Activated CD4-positive, alpha-beta T cell treated with anti-CD3 and anti-CD28 coated beads, Interleukin-2, Interleukin-6, amounts not matched to agents 100 ng/mL and 50 ng/mL, durations not matched to agents 16 hours and 8 hours (primary cell): ENCODE results near the gene PLPP7.

Experiments
- DNase-seq: peaks from one replicate; pipeline ENCODE4 v3.0.0-alpha.2; 2020

The PLPP7 gene

DNA sequence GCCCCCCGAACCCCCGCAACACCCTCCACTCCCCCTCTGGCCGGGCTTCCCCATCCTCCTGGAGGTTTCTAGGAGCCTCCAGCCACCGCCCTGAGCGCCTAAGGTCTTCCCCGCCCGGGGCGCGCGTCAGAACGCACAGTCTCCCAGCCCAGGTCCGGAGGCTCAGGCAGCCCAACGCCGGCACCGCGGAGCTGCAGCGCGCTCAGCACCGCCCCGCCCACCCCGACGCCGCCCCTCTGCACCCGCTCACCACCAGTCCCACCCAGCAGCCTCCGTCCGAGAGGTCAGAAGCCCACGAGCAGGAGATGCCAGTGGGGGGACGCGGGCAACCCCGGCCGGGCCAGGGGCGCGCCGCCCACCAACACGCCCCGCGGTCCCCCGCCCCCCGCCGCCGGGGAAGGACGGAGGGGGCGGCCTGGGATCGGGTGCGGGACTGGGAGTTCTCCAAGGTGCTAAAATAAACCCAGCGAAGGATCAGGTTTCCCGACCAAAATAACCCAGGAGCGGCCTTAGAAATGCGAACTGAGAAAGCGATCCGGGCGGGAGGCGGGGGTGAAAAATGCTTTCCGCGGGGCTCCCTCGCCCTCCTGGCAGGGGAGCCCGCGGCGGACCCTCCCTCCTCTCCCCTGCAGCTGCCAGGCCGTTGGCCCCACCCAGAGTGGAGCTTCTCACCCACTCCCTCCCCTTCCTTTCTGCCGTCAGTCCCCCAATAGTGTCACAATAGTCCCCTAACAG is 6.7 kb upstream of the PLPP7 start:
- DNase-seq: no peak

DNA sequence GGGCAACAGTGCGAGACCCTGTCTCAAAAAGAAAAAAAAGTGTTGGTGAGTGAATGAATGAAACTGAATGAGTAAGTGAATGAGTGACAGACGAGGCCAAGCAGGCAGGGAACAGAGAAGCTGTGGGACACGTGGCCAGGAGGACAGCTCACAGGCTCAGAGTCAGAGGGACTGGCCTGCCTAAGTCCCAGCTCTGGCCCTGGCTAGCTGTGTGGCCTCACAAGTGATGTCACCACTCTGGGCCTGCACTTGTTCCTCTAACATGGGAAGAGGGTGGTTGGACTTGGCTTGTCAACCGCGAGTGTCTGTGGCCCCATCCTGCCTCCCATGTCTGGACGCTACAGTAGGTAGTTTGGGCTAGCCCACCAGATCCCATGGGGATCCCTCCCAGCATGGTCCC is 4.7 kb upstream of the PLPP7 start:
- no peak for DNase-seq

DNA sequence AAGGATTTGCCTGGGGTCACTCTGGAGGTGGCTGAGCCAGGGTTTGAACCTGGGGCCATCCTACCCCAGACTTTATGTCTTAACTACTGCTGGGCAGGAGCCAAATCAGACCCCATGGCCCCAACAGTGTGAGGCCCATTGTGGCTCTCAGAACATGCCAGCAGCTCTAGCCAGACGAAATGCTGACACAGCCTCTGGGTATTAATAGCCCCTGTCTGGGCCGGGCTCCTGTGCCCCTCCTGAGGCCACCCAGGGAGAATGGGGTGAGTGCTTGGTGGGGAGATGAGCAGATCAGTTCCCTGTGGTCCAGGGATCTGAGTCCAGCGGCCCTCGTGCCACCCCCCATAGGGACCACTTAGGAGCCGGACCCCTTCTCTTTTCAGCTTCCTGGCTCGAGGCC is 2.2 kb upstream of the PLPP7 start:
- no peak for DNase-seq

DNA sequence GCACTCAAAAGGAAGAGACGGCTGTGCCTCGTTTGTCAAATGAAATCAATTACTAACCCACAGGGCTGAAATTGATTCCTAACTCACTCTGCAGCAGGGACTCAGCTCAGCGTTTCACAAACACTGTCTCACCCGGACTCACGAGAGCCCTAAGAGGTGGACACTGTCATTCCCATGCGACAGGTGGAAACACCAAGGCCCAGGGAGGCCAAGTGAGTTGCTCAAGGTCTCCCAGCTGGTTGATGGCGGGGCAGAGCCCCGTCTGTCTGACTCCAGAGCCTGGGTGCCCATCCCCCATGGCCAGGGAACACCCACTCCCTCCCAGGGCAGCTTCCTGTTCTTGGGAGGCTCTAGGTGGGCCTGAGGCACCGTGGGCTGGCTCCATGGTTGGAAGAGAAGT is 1.3 kb upstream of the PLPP7 start:
- no peak for DNase-seq

DNA sequence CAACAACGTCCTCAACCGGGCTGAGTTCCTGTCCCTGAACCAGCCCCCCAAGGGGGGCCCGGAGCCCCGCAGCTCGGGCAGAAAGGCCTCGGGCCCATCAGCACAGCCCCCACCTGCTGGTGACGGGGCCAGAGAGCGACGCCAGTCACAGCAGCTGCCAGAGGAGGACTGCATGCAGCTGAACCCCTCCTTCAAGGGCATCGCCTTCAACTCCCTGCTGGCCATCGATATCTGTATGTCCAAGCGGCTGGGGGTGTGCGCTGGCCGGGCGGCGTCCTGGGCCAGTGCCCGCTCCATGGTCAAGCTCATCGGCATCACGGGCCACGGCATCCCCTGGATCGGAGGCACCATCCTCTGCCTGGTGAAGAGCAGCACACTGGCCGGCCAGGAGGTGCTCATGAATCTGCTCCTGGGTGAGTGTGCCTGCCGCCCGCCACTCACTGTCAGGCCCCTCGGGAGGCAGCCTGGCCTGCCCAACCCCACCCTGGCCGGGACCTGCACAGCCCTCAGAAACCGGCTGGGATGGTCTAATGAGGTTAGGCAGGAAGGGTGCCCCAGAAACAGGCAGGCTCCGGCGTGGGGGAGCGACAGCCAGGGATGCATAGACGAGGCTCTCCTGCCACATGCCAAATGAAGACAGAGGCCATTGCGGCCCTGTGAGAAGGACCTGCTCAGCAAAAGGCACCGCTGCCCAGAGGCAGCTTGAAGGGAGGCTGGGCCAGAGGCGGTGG is 678 bp downstream of the PLPP7 start:
- no peak for DNase-seq

DNA sequence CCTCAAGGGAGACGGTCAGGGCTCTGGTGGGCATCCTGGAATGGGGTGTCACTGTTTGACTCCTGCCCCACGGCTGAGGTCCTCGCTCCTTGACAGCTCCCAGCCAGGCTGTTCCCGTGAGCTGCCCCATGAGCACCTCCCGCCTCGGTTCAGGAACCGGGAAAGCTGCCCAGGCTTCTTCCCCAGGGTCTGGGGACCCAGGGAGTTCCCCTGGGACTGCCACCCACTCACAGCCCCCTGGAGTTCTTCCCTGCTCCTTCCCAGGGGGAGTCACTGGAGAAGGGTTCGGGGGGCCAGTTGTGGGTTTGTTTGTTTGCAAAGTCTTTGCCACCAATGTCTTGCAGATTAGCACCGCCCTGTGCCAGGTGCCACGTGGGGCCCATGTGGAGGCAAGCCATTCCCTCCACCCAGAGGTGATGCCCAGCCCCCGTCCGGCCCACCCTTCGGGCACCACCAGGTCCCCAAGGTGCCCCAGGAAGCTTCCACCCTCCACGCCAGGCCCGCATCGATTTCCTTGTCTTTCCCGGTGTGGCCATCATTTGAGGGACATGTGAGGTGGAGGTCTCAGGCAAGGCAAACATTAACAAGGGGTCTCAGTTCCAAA is 1.3 kb downstream of the PLPP7 start:
- DNase-seq: no peak

DNA sequence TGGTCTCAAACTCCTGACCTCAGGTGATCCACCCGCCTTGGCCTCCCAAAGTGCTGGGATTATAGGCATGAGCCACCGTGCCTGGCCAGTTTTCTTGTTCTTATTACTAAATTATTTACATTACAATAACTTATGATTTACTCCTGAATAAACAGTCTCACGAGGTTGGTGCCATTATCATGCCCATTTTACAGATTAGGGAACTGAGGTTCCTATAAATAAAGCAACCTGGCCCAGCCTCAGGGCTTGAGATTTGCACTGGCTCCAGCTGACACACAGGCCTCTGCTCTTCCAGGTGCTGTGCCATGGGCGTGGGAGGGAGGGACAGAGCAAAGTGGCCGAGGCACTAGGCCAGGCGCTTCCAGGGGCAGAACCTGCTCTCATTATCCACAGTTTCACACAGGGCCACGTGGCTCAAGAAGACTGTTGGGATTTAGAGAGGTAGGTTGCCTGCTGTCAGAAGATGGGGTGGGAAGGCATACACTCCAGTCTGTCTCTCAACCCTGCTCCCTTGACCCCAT is 2.3 kb downstream of the PLPP7 start:
- no peak for DNase-seq

DNA sequence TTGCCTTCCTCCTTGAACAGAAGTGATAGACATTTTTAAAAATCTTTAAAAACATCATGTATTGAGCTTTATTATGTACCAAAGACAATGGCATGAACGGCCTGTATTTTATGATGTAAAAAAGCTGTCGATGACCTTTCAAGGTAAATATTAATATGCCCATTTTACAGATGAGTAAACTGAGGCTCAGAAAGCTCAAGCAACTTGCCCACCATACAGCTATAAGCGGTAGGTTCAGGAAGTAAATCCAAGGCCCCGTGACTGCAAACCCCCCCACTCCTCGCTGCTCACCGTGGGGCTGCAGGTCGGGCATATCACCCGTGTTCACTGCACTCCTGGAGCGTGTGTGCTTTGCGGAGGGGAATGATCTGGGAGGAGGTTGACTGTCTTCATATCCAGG is 3.4 kb downstream of the PLPP7 start:
- DNase-seq: no peak

DNA sequence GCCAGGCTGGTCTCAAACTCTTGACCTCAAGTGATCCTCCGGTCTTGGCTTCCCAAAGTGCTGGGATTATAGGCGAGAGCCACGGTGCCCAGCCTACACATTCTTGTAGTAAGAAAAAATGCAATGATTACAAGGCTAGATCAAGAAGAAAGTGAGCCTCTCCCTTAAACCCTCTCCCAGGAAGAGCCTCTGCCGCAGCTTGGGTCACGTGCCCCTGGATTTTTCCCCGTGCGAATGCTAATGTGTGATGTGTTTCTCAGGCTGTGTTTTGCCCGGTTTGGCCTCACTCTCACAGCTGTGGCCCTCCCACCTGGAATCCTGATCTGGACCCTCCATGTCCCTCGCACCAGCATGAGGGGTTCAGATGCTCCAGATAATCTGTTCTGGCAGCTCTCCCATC is 6.9 kb downstream of the PLPP7 start:
- no peak for DNase-seq

DNA sequence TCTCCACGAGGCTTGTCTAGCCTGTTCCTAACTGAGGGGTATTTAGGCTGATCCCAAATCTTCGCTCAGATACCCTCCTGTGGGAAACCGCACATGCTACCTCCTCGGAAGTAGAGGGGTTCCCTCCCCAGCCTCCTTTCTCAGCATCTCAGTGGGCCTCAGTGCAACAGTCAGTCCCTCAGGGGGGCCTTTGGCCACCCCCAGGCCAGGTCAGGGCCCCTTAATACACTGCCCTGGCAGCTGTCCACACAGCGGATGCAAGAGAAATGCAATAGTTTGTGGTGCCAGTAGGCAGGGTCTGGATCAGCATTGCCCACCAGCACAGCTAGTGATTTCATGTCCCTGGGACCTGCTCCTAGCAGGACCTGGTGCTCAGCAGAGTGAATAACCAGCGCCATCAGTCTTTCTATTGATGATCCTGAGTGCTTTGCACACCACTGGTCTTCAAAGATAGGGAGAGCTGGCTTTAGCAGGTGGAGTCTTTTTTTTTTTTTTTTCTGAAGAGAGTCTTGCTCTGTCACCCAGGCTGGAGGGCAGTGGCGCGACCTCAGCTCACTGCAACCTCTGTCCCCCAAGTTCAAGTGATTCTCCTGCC is 7.5 kb downstream of the PLPP7 start:
- no peak for DNase-seq

DNA sequence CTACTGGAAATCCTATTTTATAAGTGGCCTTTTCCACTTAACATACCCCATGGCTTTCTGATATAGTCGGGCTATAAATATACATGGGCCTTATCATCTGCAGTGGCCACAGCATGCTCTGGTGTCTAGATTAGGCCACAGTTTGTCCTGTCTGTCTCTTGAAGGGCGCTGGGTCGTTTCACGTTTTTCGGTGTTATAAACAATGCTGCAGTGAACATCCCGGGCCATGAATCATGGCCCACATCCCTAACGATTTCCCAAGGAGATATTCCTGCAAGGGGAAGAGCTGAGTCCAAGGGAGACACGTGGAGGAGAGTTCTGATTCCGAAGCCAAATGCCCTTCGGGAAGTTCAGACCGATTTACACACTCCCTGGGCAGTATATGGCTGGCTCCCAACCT is 8.4 kb downstream of the PLPP7 start:
- DNase-seq: no peak

DNA sequence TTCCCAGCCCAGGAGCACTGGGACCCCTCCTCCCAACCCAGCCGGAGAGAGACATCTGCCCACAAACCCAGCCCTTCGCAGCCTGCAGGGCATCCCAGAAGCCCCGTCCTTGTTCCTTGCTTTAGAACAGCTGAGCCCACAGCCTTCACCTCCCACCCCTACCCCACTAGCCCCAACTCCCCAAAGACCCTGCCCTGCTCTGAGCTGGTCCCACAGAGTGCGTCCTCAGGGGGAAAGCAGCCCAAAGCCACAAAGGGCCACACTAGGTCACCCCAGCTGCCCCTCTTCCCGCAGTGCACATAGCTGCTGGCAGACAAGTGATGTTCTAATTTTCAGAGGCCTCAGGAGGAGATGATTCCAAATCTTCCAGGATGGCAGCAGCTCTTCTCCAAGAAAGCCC is 8.8 kb downstream of the PLPP7 start:
- no peak for DNase-seq

DNA sequence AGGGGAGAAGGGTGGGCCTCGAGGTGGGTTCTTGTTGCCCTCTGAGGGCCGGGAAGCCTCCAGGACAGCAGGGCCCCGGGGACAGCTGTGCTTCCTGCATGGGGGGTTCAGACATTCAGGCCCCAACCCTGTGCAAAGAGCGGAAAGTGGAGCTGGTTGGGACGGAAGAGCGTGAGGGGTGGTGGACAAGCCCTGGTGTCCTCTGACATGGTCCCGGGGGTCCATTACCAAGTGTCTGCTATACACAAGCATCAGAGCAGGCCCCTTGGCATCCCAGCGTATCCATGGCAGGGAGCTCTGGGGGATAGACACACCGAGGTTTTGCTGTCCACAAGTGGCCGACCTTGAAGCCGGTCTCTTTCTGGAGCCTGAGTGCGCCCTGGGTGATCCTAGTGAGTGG is 9.3 kb downstream of the PLPP7 start:
- no peak for DNase-seq

DNA sequence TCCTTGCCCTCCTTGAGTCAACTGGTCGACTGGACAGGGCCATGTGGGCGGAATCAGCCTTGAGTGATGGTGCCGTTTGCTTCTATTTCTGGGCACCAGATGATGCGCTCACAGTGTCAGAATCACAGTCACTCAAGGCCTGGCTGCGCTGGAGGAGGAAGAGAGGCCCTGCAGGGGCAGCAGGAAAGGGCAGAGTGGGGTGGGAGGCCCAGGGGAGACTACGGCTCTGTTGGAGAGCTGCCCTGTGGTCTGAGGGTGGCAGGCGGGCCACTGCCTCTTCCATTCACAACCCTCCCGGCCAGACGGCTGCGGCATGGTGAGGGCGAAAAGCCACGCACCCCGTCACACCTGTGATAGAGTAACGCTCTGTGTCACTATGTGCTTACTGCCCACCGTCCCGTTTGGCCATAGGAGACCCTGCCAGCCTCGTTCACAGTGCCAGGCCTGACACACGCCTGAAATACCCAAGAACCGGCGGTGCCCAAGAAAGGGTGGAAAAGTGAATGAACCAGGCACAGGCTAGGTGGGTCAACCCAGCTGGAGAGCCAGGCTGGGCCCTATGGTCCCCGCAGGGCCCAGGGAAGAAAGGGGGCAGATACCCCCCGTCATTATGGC is 9.9 kb downstream of the PLPP7 start:
- no peak for DNase-seq

DNA sequence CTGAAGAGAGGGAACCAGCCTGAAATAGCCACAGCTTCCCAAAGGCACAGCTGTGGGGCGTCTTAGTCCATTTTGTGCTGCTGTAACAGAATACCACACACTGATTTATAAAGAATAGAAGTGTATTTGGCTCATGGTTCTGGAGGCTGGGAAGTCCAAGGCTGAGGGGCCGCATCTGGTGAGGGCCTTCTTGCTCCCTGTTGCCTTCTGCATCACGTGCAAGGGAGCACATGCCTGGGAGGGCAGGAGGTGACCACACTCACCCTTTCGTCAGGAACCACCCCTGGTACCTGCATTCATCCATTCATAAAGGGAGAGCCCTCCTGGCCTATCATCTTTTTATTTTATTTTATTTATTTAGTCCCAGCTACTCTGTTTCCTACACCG is 10.4 kb downstream of the PLPP7 start:
- DNase-seq: no peak

DNA sequence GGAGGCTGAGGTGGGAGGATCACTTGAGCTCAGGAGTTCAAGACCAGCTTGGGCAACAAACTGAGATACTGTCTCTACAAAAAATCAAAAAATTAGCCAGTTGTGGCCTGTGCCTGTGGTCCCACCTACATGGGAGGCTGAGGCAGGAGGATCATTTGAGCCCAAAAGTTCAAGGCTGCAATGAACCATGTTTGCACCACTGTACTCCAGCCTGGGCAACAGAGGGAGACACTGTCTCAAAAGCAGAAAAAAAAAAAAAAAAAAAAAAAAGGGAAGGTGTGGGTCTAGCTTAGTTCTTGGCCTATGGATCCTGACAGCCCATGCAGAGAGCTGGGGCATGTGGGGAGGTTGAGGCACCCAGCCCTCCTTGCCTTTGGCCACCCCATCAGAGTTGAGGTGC is 10.9 kb downstream of the PLPP7 start:
- no peak for DNase-seq

DNA sequence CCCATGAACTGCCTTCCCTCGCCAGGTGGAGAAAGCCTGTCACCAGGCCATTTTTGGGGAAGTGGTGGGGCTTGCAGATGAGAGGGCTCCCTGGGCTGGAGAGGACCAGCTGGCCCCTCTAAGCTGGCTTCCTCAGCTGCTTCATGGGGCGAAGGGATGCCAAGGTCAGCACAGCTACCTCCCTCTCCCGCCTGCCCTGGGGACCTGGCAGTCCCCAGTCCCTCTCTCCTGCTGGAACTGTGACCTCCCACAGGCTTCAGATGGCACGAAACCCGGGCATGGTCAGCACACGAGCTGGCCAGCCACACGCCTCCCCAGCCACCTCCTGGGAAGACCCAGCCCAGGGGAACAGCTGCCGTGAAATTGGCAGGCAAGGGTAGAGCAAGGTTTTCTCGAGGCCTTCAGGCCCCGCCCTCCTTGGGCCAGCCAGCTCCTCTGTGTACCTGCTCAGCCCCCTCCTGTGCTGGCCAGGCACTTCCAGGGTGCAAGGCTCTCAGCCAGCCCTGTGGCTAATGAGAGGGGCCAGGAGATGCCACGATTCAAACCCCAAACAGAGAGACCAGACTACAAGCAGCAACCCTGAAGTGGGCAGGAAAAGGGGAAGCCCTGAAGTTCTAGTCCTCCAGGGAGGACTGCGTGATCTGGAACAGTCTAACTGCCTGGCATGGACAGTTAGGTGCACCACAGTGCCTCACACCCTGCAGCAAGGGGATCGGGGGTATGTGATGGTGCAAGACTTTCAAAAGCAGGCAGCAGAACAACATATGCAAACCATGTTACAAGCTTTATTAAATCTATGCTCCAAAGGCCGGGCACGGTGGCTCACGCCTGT is 12.9 kb downstream of the PLPP7 start:
- no peak for DNase-seq

DNA sequence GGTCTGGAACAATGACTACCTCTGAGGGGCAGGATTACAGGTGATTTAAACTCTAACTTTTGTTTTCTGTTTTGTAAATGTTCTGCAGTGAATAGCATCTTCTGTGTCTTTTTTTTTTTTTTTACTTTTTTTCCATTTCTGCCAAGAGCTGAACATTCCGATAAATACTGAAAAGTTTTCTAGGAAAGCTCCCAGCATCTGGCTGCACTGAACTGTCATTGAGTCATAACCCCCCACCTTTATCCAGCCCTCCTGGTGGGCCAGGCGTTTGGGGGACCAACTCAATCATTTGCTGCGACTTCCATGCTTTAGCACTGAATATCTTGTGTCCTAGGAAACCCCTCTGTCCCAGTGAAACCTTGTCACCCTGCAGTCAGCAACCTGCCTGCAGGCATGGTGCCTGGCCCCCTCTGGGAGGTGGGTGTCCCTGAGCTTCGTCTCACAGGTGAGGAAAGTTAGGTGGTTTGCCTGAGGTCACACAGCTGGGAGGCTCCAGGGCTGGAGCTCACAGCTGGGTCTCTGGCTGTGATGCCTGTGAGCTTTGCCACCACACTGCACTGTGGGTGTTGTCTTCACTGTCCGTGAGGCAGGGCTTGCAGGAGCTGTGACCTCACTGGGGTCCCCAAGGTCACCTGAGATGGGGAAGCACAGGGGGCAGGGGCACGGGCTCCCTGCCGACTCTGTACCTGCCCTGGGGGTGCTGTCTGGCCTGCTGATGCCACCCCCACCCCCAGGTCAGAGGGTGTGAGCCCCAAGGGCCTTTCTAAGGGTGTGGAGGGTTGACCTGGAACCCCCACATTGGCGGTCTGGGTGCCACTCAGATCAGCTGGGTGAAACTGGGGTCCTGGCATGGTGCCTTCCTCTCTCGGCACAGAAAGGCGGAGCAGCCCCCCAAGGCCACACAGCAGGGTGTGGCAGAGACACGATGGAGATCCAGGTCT is 14.1 kb downstream of the PLPP7 start:
- DNase-seq: no peak

DNA sequence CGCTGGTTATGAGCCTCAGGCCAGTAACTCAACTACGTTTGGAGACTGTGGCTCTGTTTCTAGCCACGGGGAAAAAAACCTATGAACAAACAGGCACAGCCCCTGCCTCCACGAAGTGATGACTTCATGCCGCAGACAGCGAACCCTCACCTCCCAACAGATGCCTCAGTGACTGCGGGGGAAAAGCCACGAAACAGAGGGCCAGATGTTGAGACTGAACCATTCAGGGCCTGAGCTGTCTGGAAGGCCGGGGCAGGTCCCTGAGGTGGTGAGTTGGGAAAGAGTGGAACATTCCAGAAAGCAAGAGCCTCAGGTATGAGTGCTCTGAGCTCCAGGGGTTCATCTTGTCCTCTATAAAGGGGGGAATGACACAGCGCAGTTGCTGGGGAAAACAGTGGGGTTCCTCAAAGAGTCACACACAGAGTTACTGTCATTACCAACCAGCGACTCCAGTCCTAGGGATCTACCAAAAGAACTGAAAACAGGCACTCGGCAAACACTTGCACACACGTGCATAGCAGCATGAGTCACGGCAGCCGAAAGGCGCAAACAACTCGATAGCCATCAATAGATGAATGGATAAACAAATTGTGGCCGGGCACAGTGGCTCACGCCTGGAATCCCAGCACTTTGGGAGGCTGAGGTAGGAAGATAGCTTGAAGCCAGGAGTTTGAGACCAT is 15.3 kb downstream of the PLPP7 start:
- DNase-seq: no peak

DNA sequence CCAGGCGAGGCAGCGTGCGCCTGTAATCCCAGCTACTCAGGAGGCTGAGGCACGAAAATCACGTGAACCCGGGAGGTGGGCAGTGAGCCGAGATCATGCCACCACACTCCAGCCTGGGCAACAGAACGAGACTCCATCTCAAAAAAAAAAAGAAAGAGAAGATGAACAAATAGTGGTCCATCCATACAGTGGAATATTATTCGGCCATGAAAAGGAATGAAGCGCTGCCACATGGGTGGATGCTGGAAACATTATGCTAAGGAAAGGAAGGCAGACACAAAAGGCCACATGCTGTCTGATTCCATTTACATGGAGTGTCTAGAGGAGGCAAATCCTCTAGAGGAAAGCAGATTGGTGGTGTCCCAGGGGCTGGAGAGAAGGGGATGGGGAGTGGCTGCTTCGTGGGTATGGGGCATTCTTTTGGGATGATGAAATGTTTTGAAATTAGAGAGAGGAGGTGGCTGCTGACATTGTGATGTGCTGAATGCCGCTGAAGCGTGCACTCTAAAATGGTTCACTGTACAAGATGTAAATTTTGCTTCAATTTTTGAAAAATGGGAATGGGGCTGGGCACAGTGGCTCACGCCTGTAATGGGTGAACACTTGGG is 17.0 kb downstream of the PLPP7 start:
- DNase-seq: no peak
